Subcutaneous adipose tissue (tissue), 4 donors: ENCODE results near the gene TRANK1. TPM values are rescaled to one million over a fixed set of nuclear protein-coding genes. Genes with fewer than 3 reads are reported as not detected.

Source experiments
- total RNA-seq, 4 donors: library from RNA; depleted of rRNA; stranded (reverse); fragments of >200 nt; gene quantifications; one replicate each; pipeline ENCODE4 v1.1.0, GENCODE V29; 2016
- TF ChIP-seq, protein P1 (sequence below): fragments of 450-650 bp; IDR thresholded peaks from one replicate; pipeline ENCODE4 v1.5.1; 2016; ENCODE audit warnings: low read depth, mild to moderate bottlenecking, control low read depth, antibody characterized with exemption, moderate library complexity

The TRANK1 gene
- total RNA-seq, 4 donors from 2014 or later, result 9.1 to 25.0 (median 17.7) TPM

DNA sequence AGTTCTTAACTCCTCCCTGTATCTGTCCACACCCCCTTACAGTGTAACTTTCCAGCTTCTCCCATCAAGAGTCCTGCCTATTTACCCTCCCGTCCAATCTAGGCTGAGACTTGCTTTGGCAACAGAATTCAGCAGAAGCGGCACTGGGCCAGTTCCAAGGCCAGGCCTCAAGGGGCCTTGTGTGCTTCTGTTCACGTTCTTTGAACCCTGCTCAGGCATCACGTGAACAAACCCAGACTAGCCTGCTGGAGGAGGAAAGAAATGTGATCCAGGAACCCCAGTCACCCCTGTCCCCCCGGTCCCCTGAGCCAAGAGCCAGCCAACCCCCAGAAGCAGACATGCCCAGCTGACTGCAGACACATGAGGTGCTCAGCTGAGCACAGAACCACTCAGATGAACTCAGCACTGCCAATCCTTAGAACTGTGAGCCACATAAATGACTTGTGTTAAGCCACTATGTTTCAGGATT lies 104.4 kb downstream of the TRANK1 start:
- TF ChIP-seq, protein P1, sequence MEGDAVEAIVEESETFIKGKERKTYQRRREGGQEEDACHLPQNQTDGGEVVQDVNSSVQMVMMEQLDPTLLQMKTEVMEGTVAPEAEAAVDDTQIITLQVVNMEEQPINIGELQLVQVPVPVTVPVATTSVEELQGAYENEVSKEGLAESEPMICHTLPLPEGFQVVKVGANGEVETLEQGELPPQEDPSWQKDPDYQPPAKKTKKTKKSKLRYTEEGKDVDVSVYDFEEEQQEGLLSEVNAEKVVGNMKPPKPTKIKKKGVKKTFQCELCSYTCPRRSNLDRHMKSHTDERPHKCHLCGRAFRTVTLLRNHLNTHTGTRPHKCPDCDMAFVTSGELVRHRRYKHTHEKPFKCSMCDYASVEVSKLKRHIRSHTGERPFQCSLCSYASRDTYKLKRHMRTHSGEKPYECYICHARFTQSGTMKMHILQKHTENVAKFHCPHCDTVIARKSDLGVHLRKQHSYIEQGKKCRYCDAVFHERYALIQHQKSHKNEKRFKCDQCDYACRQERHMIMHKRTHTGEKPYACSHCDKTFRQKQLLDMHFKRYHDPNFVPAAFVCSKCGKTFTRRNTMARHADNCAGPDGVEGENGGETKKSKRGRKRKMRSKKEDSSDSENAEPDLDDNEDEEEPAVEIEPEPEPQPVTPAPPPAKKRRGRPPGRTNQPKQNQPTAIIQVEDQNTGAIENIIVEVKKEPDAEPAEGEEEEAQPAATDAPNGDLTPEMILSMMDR, result no peak

DNA sequence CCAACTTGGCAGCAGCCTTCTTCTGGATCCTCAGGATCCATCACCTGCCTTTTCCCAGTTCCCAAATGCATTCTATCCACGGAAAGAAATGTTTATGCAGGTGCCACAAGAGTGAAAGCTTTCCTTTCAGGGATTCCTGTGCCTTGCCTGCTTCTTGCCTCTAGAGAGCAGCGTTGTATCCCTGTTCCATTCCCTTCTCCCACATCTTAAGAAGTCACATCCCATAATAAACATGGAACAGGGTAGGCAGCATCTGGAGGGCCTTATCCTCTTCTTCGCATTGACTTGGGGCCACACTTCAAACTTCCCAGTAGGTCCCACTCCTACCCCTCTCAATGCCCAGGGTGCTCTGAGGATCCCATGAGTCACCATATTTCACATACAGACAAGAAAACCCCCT lies 107.8 kb downstream of the TRANK1 start:
- TF ChIP-seq, protein P1, result no peak

DNA sequence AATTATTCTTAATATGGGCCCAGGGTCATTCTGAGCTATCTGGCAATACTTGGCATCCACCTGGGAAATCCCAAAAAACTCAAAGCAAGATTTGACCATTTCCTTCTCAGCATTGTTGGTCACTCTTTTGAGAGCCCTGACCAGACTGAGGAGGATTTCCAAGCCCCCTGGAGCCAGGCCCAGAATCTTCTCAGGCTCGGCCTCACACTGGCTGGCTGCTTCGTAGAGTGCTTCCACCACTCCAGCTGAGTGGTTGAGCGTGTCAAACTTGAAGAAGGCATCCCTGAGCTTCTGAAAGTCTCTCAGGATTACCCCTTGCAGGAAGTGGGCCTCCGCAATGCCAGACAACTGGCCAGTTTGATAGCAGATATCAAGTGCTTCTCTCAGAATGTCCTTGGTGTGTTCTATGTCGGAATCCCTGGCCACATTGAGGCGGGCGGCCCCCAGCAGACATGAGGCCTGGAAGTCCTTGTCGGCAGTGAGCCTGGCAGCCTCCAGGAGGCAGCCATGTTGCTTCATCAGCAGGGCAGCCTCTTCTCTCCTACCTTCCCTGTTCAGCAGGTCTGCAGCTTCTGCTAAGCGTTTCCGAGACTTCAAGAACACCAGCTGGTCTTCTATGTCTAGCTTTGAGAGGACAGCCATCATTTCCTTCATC lies 111.6 kb downstream of the TRANK1 start:
- TF ChIP-seq, protein P1, result no peak

DNA sequence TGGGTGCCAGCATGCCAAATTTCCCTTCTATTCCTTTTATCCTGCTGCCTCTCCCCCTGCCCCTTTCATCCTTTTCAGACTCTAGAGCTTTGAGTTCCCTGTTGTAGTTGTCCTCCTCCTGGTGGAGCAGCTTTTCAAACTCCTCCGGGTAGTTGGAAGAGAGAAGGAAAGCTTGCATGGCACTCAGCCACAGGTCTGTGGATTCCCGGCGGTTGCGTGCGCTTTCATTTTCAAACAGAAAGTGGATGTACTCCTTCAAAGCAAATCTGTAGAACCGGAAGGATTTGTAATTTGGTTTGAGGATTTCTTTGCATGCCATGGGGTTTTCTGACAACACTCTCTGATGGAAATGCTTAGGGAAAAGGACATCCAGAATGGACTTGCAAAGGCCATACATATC lies 112.4 kb downstream of the TRANK1 start:
- TF ChIP-seq, protein P1, result no peak

DNA sequence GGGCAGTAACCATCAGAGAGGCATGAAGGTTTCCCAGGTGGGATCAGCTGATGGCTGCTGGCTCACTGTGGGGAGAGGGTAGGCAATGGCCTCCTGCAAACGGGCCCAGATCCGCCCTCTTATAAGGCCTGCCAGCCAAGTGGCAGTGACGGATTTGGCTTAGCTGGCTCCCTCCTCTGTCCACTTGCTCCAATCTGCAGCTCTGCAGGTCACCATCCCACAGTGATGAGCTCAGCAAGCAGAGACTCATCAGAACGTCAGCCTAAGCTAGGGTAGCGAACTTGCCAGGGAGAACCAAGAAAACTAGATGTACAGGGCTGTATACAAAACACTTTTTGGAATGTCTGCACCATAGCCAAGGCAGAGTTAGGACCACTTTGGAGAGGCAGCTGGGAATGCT lies 117.7 kb downstream of the TRANK1 start:
- TF ChIP-seq, protein P1, result no peak

DNA sequence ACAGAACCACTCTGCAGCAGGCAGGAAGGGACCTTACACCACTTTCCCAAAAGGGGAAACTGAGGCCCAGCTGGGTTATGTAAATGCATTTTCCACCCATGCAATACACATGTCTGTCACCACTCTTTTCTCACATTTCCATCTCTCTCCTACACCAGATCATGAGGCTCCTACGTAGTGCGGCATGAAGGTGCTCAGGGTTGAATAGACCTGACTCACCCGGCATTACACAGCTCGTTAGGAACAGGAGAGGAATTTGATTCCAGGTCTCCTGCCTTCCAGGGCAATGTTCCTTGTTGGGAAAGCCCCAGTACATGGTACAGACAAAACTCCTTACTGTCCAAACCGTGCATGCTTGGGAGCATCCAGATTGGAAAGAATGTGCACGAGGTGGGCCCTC lies 118.6 kb downstream of the TRANK1 start:
- TF ChIP-seq, protein P1, result no peak

DNA sequence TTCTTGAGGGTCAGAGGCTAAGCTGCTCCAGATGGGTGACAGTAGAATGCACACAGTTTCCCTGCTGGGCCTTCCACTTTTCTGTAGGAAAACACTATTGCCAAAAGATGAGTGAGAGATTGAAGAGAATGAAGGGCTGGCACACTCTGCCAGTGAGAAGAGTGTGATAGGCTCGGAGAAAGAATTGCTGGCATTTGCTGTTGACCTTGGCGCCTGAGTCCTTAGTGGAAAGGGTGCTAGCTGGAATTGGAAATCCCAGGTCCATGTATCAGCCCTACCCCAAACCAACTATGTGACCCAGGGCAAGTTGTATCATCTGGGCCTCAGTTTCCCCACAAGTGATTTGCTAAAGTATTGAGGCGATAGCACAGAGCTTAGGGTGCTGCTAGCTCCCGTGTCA lies 120.4 kb downstream of the TRANK1 start:
- TF ChIP-seq, protein P1, result no peak
